NCI-H1436 (cell line): Measurements from ENCODE around the gene MYO1B.

ENCODE experiments used
- DNase-seq: peaks from one replicate; lab custom pipeline; 2025; lab: John Stamatoyannopoulos, UW

MYO1B gene

DNA sequence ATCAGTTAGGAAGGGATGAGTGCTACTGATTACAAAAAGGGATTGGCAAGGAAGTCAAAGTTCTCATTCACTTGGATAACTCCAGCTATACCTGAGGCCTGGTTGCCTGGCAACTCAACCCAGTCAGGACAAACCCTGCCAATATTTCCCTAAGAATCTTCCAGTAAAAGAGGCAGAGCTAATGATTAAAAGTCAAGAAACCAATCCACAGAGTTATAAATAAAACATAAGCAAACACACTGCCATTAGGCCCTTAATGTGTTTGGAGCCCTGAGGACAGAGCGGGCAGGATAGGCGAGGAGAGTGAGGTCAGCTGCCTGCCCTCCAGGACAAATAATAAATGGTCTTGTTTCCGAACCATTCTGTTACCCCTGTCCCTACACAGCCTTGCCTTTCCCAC is 217.2 kb downstream of the MYO1B start:
- no peak for DNase-seq

DNA sequence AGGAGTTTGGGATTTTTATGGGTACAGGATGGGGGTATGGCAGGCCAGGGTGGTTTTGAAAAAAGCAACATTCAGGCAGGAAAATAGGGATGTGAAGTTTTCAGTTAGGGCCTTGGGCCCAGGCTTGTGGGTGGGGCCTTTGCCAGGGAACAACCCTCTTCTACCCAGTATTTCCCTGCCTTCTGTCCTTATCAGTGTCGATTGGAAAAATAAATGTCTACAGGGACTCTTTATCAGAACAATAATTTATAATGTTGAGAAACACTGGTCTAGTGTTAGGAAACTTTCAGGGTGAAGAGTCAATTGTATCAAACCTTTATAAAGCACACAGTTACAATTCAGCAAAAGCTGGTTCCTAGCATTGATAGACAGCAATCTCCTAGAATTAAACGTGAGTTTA is 218.6 kb downstream of the MYO1B start:
- DNase-seq, result no peak

DNA sequence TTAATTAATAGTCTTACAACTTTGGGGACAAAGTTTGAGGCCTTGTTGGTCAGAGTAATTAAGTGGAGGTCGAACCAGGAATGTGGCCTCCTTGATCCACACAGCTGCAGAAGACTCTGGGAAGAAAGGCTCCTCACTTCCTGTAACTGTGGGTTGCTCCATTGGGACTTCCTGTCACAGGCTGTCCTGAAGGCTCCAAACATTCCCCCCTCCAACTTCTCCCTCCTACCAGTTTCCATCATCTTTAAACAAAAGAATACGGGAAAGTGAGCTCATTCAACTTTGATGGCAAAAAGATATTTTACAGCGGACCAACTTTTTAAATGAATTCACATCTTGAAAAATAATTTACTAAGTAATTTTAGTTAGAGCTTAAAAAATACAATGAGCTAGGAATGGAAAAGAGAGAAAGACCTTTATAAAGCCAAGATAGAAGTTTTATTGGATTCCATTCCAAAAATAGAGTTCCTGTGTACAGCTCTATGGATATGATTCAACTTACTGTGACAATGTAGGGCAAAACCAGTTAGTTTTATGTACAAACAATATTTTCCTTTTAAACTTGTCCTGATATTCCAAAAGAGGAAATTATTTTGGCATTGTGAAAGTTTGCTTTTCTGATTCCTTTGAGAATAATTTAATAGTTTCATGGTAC is 220.7 kb downstream of the MYO1B start:
- no peak for DNase-seq

DNA sequence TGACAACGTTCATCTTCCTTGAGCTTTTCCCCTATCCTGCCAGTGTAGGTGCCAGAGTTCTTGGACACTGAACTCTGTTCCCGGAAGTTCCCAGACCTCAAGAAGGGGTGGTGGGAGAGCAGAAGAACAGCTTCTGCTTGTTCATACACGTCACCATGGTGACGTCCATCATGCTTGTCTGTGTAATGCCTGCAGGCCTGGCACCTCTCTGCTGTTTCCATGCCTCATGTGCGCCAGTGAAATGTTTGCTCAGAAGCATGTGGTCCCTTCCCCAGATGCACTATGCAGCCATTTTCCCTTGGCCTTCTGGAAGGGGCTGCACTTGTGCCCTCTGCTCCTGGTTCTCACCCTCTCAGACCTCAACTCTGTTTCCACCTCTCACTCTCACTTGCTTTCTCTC is 221.9 kb downstream of the MYO1B start:
- no peak for DNase-seq

DNA sequence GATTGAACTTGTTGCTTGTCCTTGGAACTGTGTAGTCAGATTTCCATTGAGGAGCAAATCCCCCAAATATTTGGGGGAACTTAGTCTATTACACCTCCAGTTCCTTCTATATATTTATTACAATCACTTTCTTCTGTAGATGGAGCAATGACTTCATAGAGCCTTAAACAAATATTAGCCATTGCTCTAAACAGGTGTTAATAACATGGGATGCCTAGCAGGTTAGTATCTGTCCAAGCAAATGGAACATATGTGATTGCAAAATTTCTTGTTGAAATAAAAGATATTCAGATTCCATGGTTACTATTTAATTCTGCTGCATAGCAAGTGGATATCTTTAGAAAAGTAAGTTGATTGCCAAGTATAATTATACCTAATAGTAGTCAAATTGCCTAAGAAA is 225.1 kb downstream of the MYO1B start:
- no peak for DNase-seq

DNA sequence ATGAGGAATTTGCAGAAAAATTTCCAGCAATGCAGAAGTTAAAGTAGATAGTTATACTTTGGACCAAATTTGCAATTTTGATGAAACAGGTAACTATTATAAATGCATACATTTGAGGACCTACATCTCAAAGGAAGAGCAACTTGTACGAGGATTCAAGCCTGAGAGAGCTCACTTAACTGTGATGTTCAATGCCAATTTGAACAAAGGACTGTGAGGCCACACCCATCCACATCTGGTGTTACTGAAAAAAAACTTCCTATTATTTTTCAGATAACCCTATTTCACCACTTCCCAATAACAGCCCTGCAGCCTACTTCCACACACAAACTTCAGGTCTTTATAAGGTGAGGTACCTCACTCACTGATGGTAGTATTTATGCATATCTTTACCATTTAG is 229.3 kb downstream of the MYO1B start:
- DNase-seq, result no peak
